ENCODE measurements around the gene METTL24.

Gene METTL24

GRCh38 chr6:110207652-110208051, 150.5 kb downstream of the METTL24 start:
- no peak for TF ChIP-seq CTCF (conservative IDR thresholded peaks at IDR 0.05; ENCODE audit: low read length)
- DNase-seq (ENCODE audit: low read depth) = no peak
- no peak overlapping the region for H3K4me3 ChIP-seq (ENCODE audit: low read length)

DNA sequence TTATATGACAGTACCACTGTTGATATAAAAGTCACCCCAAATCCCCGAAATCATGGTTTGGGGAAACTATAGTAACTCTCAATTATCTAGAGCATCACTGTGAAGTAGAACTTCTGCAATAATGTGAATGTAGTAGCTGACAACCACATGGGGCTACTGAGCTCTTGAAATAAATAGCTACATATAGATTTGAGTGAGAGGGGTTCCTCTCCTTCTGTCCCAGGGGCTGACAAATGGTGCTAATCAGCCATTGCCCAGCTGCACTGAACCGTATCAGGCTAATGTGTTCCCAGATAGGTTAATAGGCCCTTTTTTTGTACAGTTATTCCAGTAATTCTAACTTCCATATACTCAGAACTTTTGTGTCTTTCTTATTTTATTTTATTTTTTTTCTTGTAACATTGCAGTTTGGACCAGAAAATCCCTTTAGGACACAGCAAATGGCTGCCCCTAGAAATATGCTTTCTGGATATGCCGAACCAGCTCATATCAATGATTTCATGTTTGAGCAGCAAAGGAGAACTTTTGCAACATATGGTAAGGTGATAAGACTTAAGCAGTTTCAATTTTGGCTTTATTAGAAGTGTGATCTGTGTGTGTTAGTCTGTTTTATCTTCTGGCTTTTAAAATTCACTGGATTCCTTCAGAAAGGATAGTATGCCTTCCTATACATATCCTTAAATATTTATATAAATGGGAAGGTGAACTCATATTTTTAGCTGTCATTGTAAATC, 156.8 kb downstream of the METTL24 start:
- DNase-seq (ENCODE audit: low read depth) = no peak
- no peak overlapping the region for H3K4me3 ChIP-seq (ENCODE audit: low read length)
- no peak for TF ChIP-seq CTCF (conservative IDR thresholded peaks at IDR 0.05; ENCODE audit: low read length)

DNA sequence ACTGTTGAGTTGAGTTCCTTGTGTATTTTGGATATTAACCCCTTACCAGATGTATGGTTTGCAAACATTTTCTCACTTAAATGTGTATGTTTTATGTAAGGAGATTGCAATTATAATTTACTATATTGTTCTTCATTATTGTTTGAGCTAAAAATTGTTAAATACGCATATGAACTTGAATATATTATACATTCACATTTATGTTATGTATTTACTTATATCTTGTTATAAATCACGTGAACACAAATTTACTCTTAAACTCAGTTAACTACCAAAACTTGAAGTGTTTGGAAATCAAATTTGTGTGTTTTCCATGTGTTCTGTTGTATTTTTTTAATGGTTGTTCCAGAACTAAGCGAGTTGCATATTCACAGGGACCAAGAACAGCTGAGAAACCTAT, 159.6 kb downstream of the METTL24 start:
- DNase-seq (ENCODE audit: low read depth) = no peak
- TF ChIP-seq CTCF (conservative IDR thresholded peaks at IDR 0.05; ENCODE audit: low read length) = no peak
- no peak overlapping the region for H3K4me3 ChIP-seq (ENCODE audit: low read length)

GRCh38 chr6:110196874-110197273, 161.3 kb downstream of the METTL24 start:
- no peak overlapping the region for H3K4me3 ChIP-seq (ENCODE audit: low read length)
- DNase-seq (ENCODE audit: low read depth) = no peak
- no peak for TF ChIP-seq CTCF (conservative IDR thresholded peaks at IDR 0.05; ENCODE audit: low read length)

DNA sequence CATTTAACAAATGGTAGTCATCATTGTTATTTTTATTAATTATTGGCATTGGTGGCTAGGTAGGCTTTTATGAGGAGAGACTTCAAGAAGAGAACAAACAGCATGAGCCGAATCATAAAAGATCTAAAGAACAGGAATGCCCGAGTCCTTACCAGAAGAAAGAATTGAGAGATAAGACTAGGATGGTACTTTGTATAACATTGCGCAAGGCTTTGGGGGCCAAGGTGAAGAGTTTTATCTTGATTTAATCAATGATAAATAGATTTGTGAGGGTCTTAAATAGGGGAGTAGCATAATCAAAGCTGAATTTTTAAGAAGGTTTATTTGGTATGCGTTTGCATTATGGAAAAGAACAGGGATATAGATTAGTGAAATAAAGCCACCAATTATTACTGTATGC, 162.5 kb downstream of the METTL24 start:
- no peak for TF ChIP-seq CTCF (conservative IDR thresholded peaks at IDR 0.05; ENCODE audit: low read length)
- H3K4me3 ChIP-seq (ENCODE audit: low read length) = no peak overlapping the region
- DNase-seq (ENCODE audit: low read depth) = no peak

Measured in AG10803 (cell line).